GM12878 (cell line): Measurements from ENCODE around the gene SPATA20. TPM values are rescaled to one million over a fixed set of nuclear protein-coding genes. Genes with fewer than 3 reads are reported as not detected.

ENCODE experiments used
- ATAC-seq: fragments of 200-7000 bp; cut with Tn5 transposase; 3 replicates; pipeline ENCODE4 v1.9.1; 2020; ENCODE audit warnings: mild to moderate bottlenecking, moderate library complexity
- BruUV-seq: library from RNA; stranded (reverse); fragments of 400-500 nt; replicated peaks from 2 replicates; lab custom pipeline; 2021; lab: Mats Ljungman, UMichigan
- CTCF ChIA-PET: fragments of 300-600 bp; sonication (Branson Sonifier 250); formaldehyde crosslinking; extraction: SDS; loops from one replicate; lab custom pipeline; 2021; ENCODE audit warnings: inconsistent platforms; lab: Yijun Ruan, JAX
- POLR2A ChIA-PET: fragments of 350-600 bp; formaldehyde crosslinking; extraction: SDS; loops from one replicate; lab custom pipeline; 2021; ENCODE audit warnings: inconsistent platforms; lab: Charles Lee
- RAD21 ChIA-PET: fragments of 300-600 bp; sonication (Branson Sonifier 250); formaldehyde crosslinking; loops from one replicate; lab custom pipeline; 2023; ENCODE audit warnings: antibody characterized with exemption; ENCODE audit not compliant: unreplicated experiment; lab: Charles Lee
- SMC1A ChIA-PET: fragments of 300-600 bp; sonication (Branson Sonifier 250); formaldehyde crosslinking; loops from one replicate; lab custom pipeline; 2023; ENCODE audit not compliant: unreplicated experiment, uncharacterized antibody; lab: Charles Lee
- DNase-seq: peaks from one replicate; pipeline ENCODE4 v3.0.0-alpha.2; 2011; ENCODE audit warnings: low read depth, low spot score
- FAIRE-seq: peaks from 3 replicates; lab custom pipeline; 2011; peaks lifted over from hg19 to GRCh38; lab: Jason Lieb, UNC
- H2AFZ ChIP-seq: 2 replicates; pipeline ENCODE4 v1.6.0; 2011; ENCODE audit warnings: low read depth, low read length, control low read depth; ENCODE audit not compliant: control insufficient read depth
- H3K27ac ChIP-seq: 2 replicates; pipeline ENCODE4 v1.5.1; 2011; ENCODE audit warnings: control low read depth; ENCODE audit not compliant: control insufficient read depth, insufficient read depth
- H3K27me3 ChIP-seq, 2 experiments: replicated peaks in 1 of 2; 2 replicates each; pipeline versions ENCODE4 v1.6.0 to v1.6.1; 2011; ENCODE audit warnings: low read length in 1 of 2; ENCODE audit not compliant: control insufficient read depth in 2 of 2, insufficient read depth in 2 of 2
- H3K36me3 ChIP-seq, 2 experiments: 2 replicates each; pipeline ENCODE4 v1.5.1; 2011; ENCODE audit warnings: low read length in 1 of 2; ENCODE audit not compliant: control insufficient read depth in 2 of 2, insufficient read depth in 2 of 2
- H3K4me1 ChIP-seq: 2 replicates; pipeline ENCODE4 v1.6.1; 2011; ENCODE audit warnings: mild to moderate bottlenecking, low read length, moderate library complexity, mixed read lengths; ENCODE audit not compliant: control insufficient read depth, insufficient read depth
- H3K4me2 ChIP-seq: 2 replicates; pipeline ENCODE4 v1.6.0; 2011; ENCODE audit warnings: control low read depth; ENCODE audit not compliant: control insufficient read depth, insufficient read depth
- H3K4me3 ChIP-seq: fragments of 200-600 bp; sonication (generic); 2 replicates; pipeline ENCODE4 v1.5.1; 2016
- H3K79me2 ChIP-seq: 2 replicates; pipeline ENCODE4 v1.6.0; 2011; ENCODE audit warnings: low read length; ENCODE audit not compliant: control insufficient read depth, insufficient read depth
- H3K9ac ChIP-seq: 2 replicates; pipeline ENCODE4 v1.8.0; 2011; ENCODE audit warnings: low read length, control low read depth, mixed read lengths; ENCODE audit not compliant: control insufficient read depth, insufficient read depth
- H3K9me3 ChIP-seq: replicated peaks from 3 replicates; pipeline ENCODE4 v1.5.1; 2011; ENCODE audit warnings: mild to moderate bottlenecking, low read length; ENCODE audit not compliant: control insufficient read depth, insufficient read depth
- H4K20me1 ChIP-seq: 2 replicates; pipeline ENCODE4 v1.6.0; 2011; ENCODE audit not compliant: control insufficient read depth, insufficient read depth
- BCL11A ChIP-seq: IDR thresholded peaks from 2 replicates; pipeline ENCODE4 v1.6.1; 2011; ENCODE audit warnings: low read depth, low read length
- BRCA1 ChIP-seq: IDR thresholded peaks from 2 replicates; pipeline ENCODE4 v1.6.1; 2011; ENCODE audit warnings: low read depth, low read length, improper control_type of control experiment
- CBX3 ChIP-seq: fragments of 200-600 bp; sonication (generic); IDR thresholded peaks from 2 replicates; pipeline ENCODE4 v1.6.1; 2016; ENCODE audit warnings: low read depth, borderline replicate concordance
- CHD1 ChIP-seq: IDR thresholded peaks from 2 replicates; pipeline ENCODE4 v1.6.1; 2012; ENCODE audit warnings: low read depth, low read length, improper control_type of control experiment
- CREM ChIP-seq: IDR thresholded peaks from 2 replicates; pipeline ENCODE4 v1.6.1; 2014; ENCODE audit warnings: antibody characterized with exemption, low read depth
- EZH2 ChIP-seq: IDR thresholded peaks from 2 replicates; pipeline ENCODE4 v1.6.1; 2012; ENCODE audit warnings: low read depth, mild to moderate bottlenecking, control low read depth, inconsistent platforms, low read length, borderline replicate concordance; ENCODE audit not compliant: control insufficient read depth
- GATAD2B ChIP-seq: fragments of 450-650 bp; conservative IDR thresholded peaks from 2 replicates; pipeline ENCODE4 v1.6.1; 2017; ENCODE audit warnings: low read depth, mild to moderate bottlenecking, moderate library complexity
- HCFC1 ChIP-seq: fragments of 150-350 bp; IDR thresholded peaks from 2 replicates; pipeline ENCODE4 v1.6.1; 2014; ENCODE audit warnings: low read length
- HDGF ChIP-seq: fragments of 450-650 bp; IDR thresholded peaks from 2 replicates; pipeline ENCODE4 v1.6.1; 2016; ENCODE audit warnings: antibody characterized with exemption
- MYC ChIP-seq: IDR thresholded peaks from 2 replicates; pipeline ENCODE4 v1.6.1; 2011; ENCODE audit warnings: mild to moderate bottlenecking, low read length, moderate library complexity, inconsistent platforms; ENCODE audit not compliant: insufficient read depth, insufficient replicate concordance, insufficient read length, severe bottlenecking
- SMAD1 ChIP-seq: fragments of 450-650 bp; IDR thresholded peaks from 2 replicates; pipeline ENCODE4 v1.6.1; 2018; ENCODE audit warnings: mild to moderate bottlenecking, low read depth; ENCODE audit not compliant: partially characterized antibody
- SPI1 ChIP-seq: IDR thresholded peaks from 2 replicates; pipeline ENCODE4 v1.6.1; 2011; ENCODE audit warnings: low read depth, mild to moderate bottlenecking, low read length, moderate library complexity, borderline replicate concordance; ENCODE audit not compliant: insufficient read depth
- TCF12 ChIP-seq: IDR thresholded peaks from 2 replicates; pipeline ENCODE4 v1.6.1; 2011; ENCODE audit warnings: low read depth, mild to moderate bottlenecking, low read length
- ZBED1 ChIP-seq: IDR thresholded peaks from 2 replicates; pipeline ENCODE4 v1.6.1; 2016; ENCODE audit warnings: borderline replicate concordance
- ZNF217 ChIP-seq: fragments of 450-650 bp; IDR thresholded peaks from 2 replicates; pipeline ENCODE4 v1.6.1; 2017; ENCODE audit warnings: antibody characterized with exemption, mild to moderate bottlenecking
- WGBS: methylation state at CpG from one replicate; pipeline ENCODE4 v1.1.6; 2016; ENCODE audit warnings: low lambda C conversion rate; ENCODE audit not compliant: insufficient replicate concordance, insufficient coverage; ENCODE audit errors: missing lambda C conversion rate; 5-methylcytosine and 5-hydroxymethylcytosine counted together
- in situ Hi-C: fragments of 300-500 bp; cut with MboI; formaldehyde crosslinking; loops from 9 replicates; pipeline ENCODE4 v1.14.3; 2018; ENCODE audit warnings: mixed read lengths
- intact Hi-C: fragments of 100-400 bp; cut with micrococcal nuclease; formaldehyde crosslinking; loops from one replicate; pipeline ENCODE4 v1.14.2; 2022; ENCODE audit not compliant: unreplicated experiment
- polyA plus RNA-seq, 11 experiments: library from polyadenylated mRNA; depleted of rRNA in 4 of 11; unstranded in 6 of 11; stranded (reverse) in 5 of 11; fragments of >200 nt; fragmentation: Nextera tagmentation in 4 of 11; fragmentation: Illumina TruSeq in 1 of 11; extraction: Ambion mirVana in 4 of 11; extraction: Trizol in 1 of 11; gene quantifications; 1 replicate in 1 of 11; 2 replicates in 10 of 11; pipeline versions ENCODE4 v1.2.1 to v1.2.3, GENCODE V29; 2011 to 2016; ENCODE audit warnings: inconsistent platforms in 2 of 11, missing spikeins in 2 of 11, low read depth in 1 of 11
- total RNA-seq, 4 experiments: library from RNA; depleted of rRNA in 3 of 4; stranded (reverse); fragments of >200 nt in 3 of 4; fragmentation: Illumina TruSeq in 1 of 4; extraction: Trizol in 1 of 4; gene quantifications; 2 replicates each; pipeline versions ENCODE4 v1.2.1 to v1.2.3, GENCODE V29; 2013 to 2021
- TF ChIP-seq, protein P1 (sequence below): fragments of 450-650 bp; IDR thresholded peaks from 2 replicates; pipeline ENCODE4 v1.6.1; 2017; ENCODE audit warnings: mild to moderate bottlenecking

Gene SPATA20
- total and polyA plus RNA-seq, 10 of the 15 experiments (the other 5 are each of a cell fraction or from before 2014, with no cell fraction given): 2.1 to 69.8 (median 26.6) TPM

- CTCF ChIA-PET: interaction anchor here (0.8 to 1.2 kb wide), 4 partner anchors 19 to 27 kb away, joined by 3 to 5 read pairs (median 4); no protein-coding TSS in a partner anchor
Observed at GRCh38 chr17:50505591-50506130, 41.3 kb upstream of the SPATA20 start.

GRCh38 chr17:50506298-50506697 lies 40.7 kb upstream of the SPATA20 start:
- POLR2A ChIA-PET: interaction anchor here (0.5 kb wide), 1 partner anchor 242 kb away, joined by 3 read pairs; no protein-coding TSS in a partner anchor
- WGBS: 45% methylated on average over 7 of the region's 7 CpGs
- FAIRE-seq (no peak), DNase-seq (no peak), ATAC-seq (no peak)
- CTCF ChIA-PET: interaction anchor here (0.6 to 1.0 kb wide), 2 partner anchors 23 to 709 kb away, joined by 3 to 4 read pairs; no protein-coding TSS in a partner anchor
- SMC1A ChIA-PET: interaction anchor here (0.7 to 1.9 kb wide), 4 partner anchors 9 to 29 kb away, joined by 3 to 5 read pairs (median 4); partner anchors contain the start of gene RSAD1
- Histone ChIP-seq H3K27me3 (no peaks in the 10 kb centered on the region), H3K27ac (no peak overlapping the region), H3K4me3 (no peak overlapping the region), H3K9ac (no peak overlapping the region), H3K36me3 (no peaks in the 10 kb centered on the region), H3K4me2 (no peak overlapping the region), H4K20me1 (no peaks in the 10 kb centered on the region), H3K9me3 (no peaks in the 10 kb centered on the region), H3K4me1 (peaks cover 17% of the 10 kb centered on the region), H2AFZ (no peak overlapping the region), H3K79me2 (peaks cover 3% of the 10 kb centered on the region; the same call in 1 of the 2 replicates)
- intact Hi-C loops: no loop called here
- in situ Hi-C loops: no loop called here
- RAD21 ChIA-PET: no interaction called here
- no peak for TF ChIP-seq ZBED1
- no peak for TF ChIP-seq ZNF217
- TF ChIP-seq CBX3: no peak
- TF ChIP-seq, protein P1, sequence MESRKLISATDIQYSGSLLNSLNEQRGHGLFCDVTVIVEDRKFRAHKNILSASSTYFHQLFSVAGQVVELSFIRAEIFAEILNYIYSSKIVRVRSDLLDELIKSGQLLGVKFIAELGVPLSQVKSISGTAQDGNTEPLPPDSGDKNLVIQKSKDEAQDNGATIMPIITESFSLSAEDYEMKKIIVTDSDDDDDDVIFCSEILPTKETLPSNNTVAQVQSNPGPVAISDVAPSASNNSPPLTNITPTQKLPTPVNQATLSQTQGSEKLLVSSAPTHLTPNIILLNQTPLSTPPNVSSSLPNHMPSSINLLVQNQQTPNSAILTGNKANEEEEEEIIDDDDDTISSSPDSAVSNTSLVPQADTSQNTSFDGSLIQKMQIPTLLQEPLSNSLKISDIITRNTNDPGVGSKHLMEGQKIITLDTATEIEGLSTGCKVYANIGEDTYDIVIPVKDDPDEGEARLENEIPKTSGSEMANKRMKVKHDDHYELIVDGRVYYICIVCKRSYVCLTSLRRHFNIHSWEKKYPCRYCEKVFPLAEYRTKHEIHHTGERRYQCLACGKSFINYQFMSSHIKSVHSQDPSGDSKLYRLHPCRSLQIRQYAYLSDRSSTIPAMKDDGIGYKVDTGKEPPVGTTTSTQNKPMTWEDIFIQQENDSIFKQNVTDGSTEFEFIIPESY: no peak
- no peak for TF ChIP-seq BRCA1
- TF ChIP-seq HCFC1: no peak
- TF ChIP-seq HDGF: no peak
- no peak for TF ChIP-seq BCL11A
- TF ChIP-seq EZH2: no peak
- no peak for TF ChIP-seq MYC
- TF ChIP-seq CREM: no peak
- no peak for TF ChIP-seq CHD1
- no TSS peak for BruUV-seq

More at GRCh38 chr17:50505591-50506130, 41.3 kb upstream of the SPATA20 start:
- no peak for TF ChIP-seq SMAD1
- TF ChIP-seq SPI1: no peak
- no peak for TF ChIP-seq TCF12
- no peak for TF ChIP-seq GATAD2B
- TF ChIP-seq, all 136 proteins: peak for 0
- no peak overlapping the region for H3K4me2 ChIP-seq
- H4K20me1 ChIP-seq: no peaks in the 10 kb centered on the region
- in situ Hi-C loops (no loop called here), intact Hi-C loops (no loop called here)
- SMC1A ChIA-PET: interaction anchor here (1.5 to 1.9 kb wide), 2 partner anchors 12 to 36 kb away, joined by 3 to 4 read pairs; no protein-coding TSS in a partner anchor
- H3K79me2 ChIP-seq: peaks cover 3% of the 10 kb centered on the region; the same call in 1 of the 2 replicates
- H3K4me1 ChIP-seq: peaks cover 15% of the 10 kb centered on the region
- no peaks in the 10 kb centered on the region for H3K27me3 ChIP-seq
- DNase-seq: no peak
- WGBS: 41% methylated on average over 7 of the region's 7 CpGs
- H3K4me3 ChIP-seq: no peak overlapping the region
- FAIRE-seq: no peak
- H3K9me3 ChIP-seq: no peaks in the 10 kb centered on the region
- no peak for ATAC-seq
- no peak overlapping the region for H3K9ac ChIP-seq
- POLR2A ChIA-PET: no interaction called here
- no peak overlapping the region for H3K27ac ChIP-seq
- no peaks in the 10 kb centered on the region for H3K36me3 ChIP-seq
- RAD21 ChIA-PET: interaction anchor here (1.8 kb wide), 1 partner anchor 37 kb away, joined by 5 read pairs; no protein-coding TSS in a partner anchor
- no TSS peak for BruUV-seq
- H2AFZ ChIP-seq: no peak overlapping the region
